HG02623 (cell line): Measurements from ENCODE around the gene SNCA.

Experiments
- ATAC-seq: cut with Tn5 transposase; IDR thresholded peaks from one replicate; pipeline ENCODE4 v1.9.1; 2021; ENCODE audit warnings: moderate library complexity; ENCODE audit not compliant: unreplicated experiment

SNCA gene

GRCh38 chr4:89814362-89814761, 22.6 kb downstream of the SNCA start:
- no peak for ATAC-seq

GRCh38 chr4:89813197-89813596, 23.8 kb downstream of the SNCA start:
- no peak for ATAC-seq

- ATAC-seq: no peak
Measured at GRCh38 chr4:89807441-89808140, 29.4 kb downstream of the SNCA start.

- no peak for ATAC-seq
Measured at GRCh38 chr4:89805297-89805696, 31.7 kb downstream of the SNCA start.

- no peak for ATAC-seq
Measured at GRCh38 chr4:89803915-89804314, 33.0 kb downstream of the SNCA start.

- ATAC-seq: no peak
Measured at GRCh38 chr4:89803036-89803435, 33.9 kb downstream of the SNCA start.

GRCh38 chr4:89800527-89801103, 36.3 kb downstream of the SNCA start:
- ATAC-seq: no peak

- ATAC-seq: no peak
Measured at GRCh38 chr4:89800012-89800516, 36.9 kb downstream of the SNCA start.

- ATAC-seq: no peak
Measured at GRCh38 chr4:89799071-89799470, 37.9 kb downstream of the SNCA start.

- no peak for ATAC-seq
Measured at GRCh38 chr4:89797117-89797516, 39.8 kb downstream of the SNCA start.

GRCh38 chr4:89788206-89789072, 48.5 kb downstream of the SNCA start:
- no peak for ATAC-seq

GRCh38 chr4:89784686-89785231, 52.2 kb downstream of the SNCA start:
- no peak for ATAC-seq

- no peak for ATAC-seq
Measured at GRCh38 chr4:89781321-89781720, 55.6 kb downstream of the SNCA start.

- no peak for ATAC-seq
Measured at GRCh38 chr4:89773805-89774204, 63.2 kb downstream of the SNCA start.

GRCh38 chr4:89769856-89770255, 67.1 kb downstream of the SNCA start:
- ATAC-seq: no peak

GRCh38 chr4:89767924-89768323, 69.0 kb downstream of the SNCA start:
- ATAC-seq: no peak

- no peak for ATAC-seq
Measured at GRCh38 chr4:89765966-89766365, 71.0 kb downstream of the SNCA start.

GRCh38 chr4:89765528-89765927, 71.4 kb downstream of the SNCA start:
- ATAC-seq: no peak

GRCh38 chr4:89762311-89762710, 74.7 kb downstream of the SNCA start:
- no peak for ATAC-seq

GRCh38 chr4:89759426-89759825, 77.5 kb downstream of the SNCA start:
- ATAC-seq: no peak

- no peak for ATAC-seq
Measured at GRCh38 chr4:89757154-89757719, 79.7 kb downstream of the SNCA start.
